Occipital lobe (tissue), 2 donors: ENCODE results near the gene GNL1. TPM values are rescaled to one million over a fixed set of nuclear protein-coding genes. Genes with fewer than 3 reads are reported as not detected.
"Not testable (repeated sequence)": the region's sequence is repeated elsewhere in the genome, so short reads cannot be mapped to it uniquely, and the experiment has no call there.

Source experiments
- DNase-seq: peaks from one replicate; lab custom pipeline; 2025; lab: John Stamatoyannopoulos, UW
- total RNA-seq: library from RNA; depleted of rRNA; stranded (reverse); fragments of >200 nt; gene quantifications from one replicate; pipeline ENCODE4 v1.2.3, GENCODE V29; 2014

The GNL1 gene
- total RNA-seq, 1 donor from 2014 or later: 38.1 TPM

- no peak for DNase-seq
Observed at GRCh38 chr6:30533460-30534294, 22.6 kb downstream of the GNL1 start.

GRCh38 chr6:30530014-30530413, 26.3 kb downstream of the GNL1 start:
- no peak for DNase-seq

- DNase-seq: not testable (repeated sequence)
Observed at GRCh38 chr6:30529349-30529875, 26.9 kb downstream of the GNL1 start.

- DNase-seq: not testable (repeated sequence)
Observed at GRCh38 chr6:30526444-30526843, 29.8 kb downstream of the GNL1 start.

- DNase-seq: not testable (repeated sequence)
Observed at GRCh38 chr6:30521952-30522351, 34.3 kb downstream of the GNL1 start.

- not testable (repeated sequence) for DNase-seq
Observed at GRCh38 chr6:30521082-30521481, 35.2 kb downstream of the GNL1 start.

- DNase-seq: no peak
Observed at GRCh38 chr6:30520522-30520921, 35.8 kb downstream of the GNL1 start.

GRCh38 chr6:30518505-30519145, 37.7 kb downstream of the GNL1 start:
- not testable (repeated sequence) for DNase-seq

GRCh38 chr6:30517767-30518504, 38.4 kb downstream of the GNL1 start:
- DNase-seq: not testable (repeated sequence)

- DNase-seq: not testable (repeated sequence)
Observed at GRCh38 chr6:30516754-30517076, 39.6 kb downstream of the GNL1 start.

- DNase-seq: peak; percentile 25
Observed at GRCh38 chr6:30515944-30516753, 40.1 kb downstream of the GNL1 start.

- no peak for DNase-seq
Observed at GRCh38 chr6:30515106-30515505, 41.2 kb downstream of the GNL1 start.

- no peak for DNase-seq
Observed at GRCh38 chr6:30513451-30513850, 42.8 kb downstream of the GNL1 start.

- no peak for DNase-seq
Observed at GRCh38 chr6:30511169-30511546, 45.1 kb downstream of the GNL1 start.

- no peak for DNase-seq
Observed at GRCh38 chr6:30510419-30511168, 45.7 kb downstream of the GNL1 start.

GRCh38 chr6:30508890-30509736, 47.2 kb downstream of the GNL1 start:
- DNase-seq: no peak

GRCh38 chr6:30507849-30508827, 48.2 kb downstream of the GNL1 start:
- DNase-seq: no peak
